ENCODE results near the gene NPY4R2. TPM values are rescaled to one million over a fixed set of nuclear protein-coding genes. Genes with fewer than 3 reads are reported as not detected.
"Not testable (repeated sequence)": the region's sequence is repeated elsewhere in the genome, so short reads cannot be mapped to it uniquely, and the experiment has no call there.

NPY4R2 gene
- total and polyA plus RNA-seq, 2 donors (not counting 3 experiments of a cell fraction or from before 2014, with no cell fraction given): not detected

- DNase-seq (ENCODE audit: low read depth, low spot score); H3K9ac ChIP-seq (replicated peaks; ENCODE audit: extremely low read depth, insufficient read depth, low read length); H3K4me2 ChIP-seq (ENCODE audit: insufficient read depth, low read length); H3K4me1 ChIP-seq (ENCODE audit: control insufficient read depth, extremely low read depth, insufficient read depth, low read length); H3K79me2 ChIP-seq (ENCODE audit: control insufficient read depth, insufficient read depth, low read length); H3K27me3 ChIP-seq (ENCODE audit: control insufficient read depth in 2 of 2, insufficient read depth in 2 of 2, low read length in 2 of 2); intact Hi-C loops (cut with micrococcal nuclease); BruUV-seq (replicated peaks); H3K9me3 ChIP-seq (replicated peaks; ENCODE audit: control insufficient read depth, insufficient read depth, low read length); H3K9me1 ChIP-seq (replicated peaks; ENCODE audit: control insufficient read depth, extremely low read depth, insufficient read depth, low read length); H4K20me1 ChIP-seq (replicated peaks; ENCODE audit: control insufficient read depth, extremely low read depth, insufficient read depth, low read length); FAIRE-seq; dilution Hi-C loops (cut with MboI; ENCODE audit: extremely low pct_ligation_motif_present, low sequenced_read_pairs); POLR2A ChIA-PET; CTCF ChIA-PET; H3K36me3 ChIP-seq (ENCODE audit: control insufficient read depth in 2 of 2, extremely low read depth in 1 of 2, insufficient read depth in 2 of 2, low read length in 2 of 2); H3K27ac ChIP-seq (ENCODE audit: insufficient read depth, low read depth, low read length); H2AFZ ChIP-seq (ENCODE audit: low read depth, low read length); H3K4me3 ChIP-seq (replicated peaks in 1 of 3; ENCODE audit: insufficient read depth in 1 of 3, low read depth in 1 of 3, low read length in 3 of 3): not testable (repeated sequence)
Measured at GRCh38 chr10:47943328-47943727, 24.9 kb downstream of the NPY4R2 start.

DNA sequence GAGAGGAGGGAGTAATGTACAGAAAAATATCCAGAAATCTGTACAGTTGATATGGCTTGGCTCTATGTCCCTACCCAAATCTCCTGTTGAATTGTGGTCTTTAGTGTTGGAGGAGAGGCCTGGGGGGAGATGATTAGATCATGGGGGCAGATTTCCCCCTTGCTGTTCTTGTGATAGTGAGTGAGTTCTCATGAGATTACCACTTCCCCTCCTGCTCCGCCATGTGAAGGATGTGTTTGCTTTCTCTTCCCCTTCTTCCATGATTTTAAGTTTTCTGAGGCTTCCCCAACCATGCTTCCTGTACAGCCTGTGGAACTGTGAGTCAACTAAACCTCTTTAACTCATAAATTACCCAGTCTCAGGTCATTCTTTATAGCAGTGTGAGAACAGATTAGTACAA lies 29.0 kb downstream of the NPY4R2 start:
- H3K27ac ChIP-seq (ENCODE audit: insufficient read depth, low read depth, low read length); H3K79me2 ChIP-seq (ENCODE audit: control insufficient read depth, insufficient read depth, low read length); H2AFZ ChIP-seq (ENCODE audit: low read depth, low read length); intact Hi-C loops (cut with micrococcal nuclease); FAIRE-seq; H3K9me1 ChIP-seq (replicated peaks; ENCODE audit: control insufficient read depth, extremely low read depth, insufficient read depth, low read length); DNase-seq (ENCODE audit: low read depth, low spot score); dilution Hi-C loops (cut with MboI; ENCODE audit: extremely low pct_ligation_motif_present, low sequenced_read_pairs); H4K20me1 ChIP-seq (replicated peaks; ENCODE audit: control insufficient read depth, extremely low read depth, insufficient read depth, low read length); BruUV-seq (replicated peaks); H3K4me1 ChIP-seq (ENCODE audit: control insufficient read depth, extremely low read depth, insufficient read depth, low read length); H3K36me3 ChIP-seq (ENCODE audit: control insufficient read depth in 2 of 2, extremely low read depth in 1 of 2, insufficient read depth in 2 of 2, low read length in 2 of 2); H3K4me2 ChIP-seq (ENCODE audit: insufficient read depth, low read length); H3K27me3 ChIP-seq (ENCODE audit: control insufficient read depth in 2 of 2, insufficient read depth in 2 of 2, low read length in 2 of 2); H3K4me3 ChIP-seq (replicated peaks in 1 of 3; ENCODE audit: insufficient read depth in 1 of 3, low read depth in 1 of 3, low read length in 3 of 3); CTCF ChIA-PET; H3K9me3 ChIP-seq (replicated peaks; ENCODE audit: control insufficient read depth, insufficient read depth, low read length); H3K9ac ChIP-seq (replicated peaks; ENCODE audit: extremely low read depth, insufficient read depth, low read length); POLR2A ChIA-PET: not testable (repeated sequence)

GRCh38 chr10:47957158-47957557 lies 38.7 kb downstream of the NPY4R2 start:
- DNase-seq (ENCODE audit: low read depth, low spot score); BruUV-seq (replicated peaks); intact Hi-C loops (cut with micrococcal nuclease); H3K27ac ChIP-seq (ENCODE audit: insufficient read depth, low read depth, low read length); H3K36me3 ChIP-seq (ENCODE audit: control insufficient read depth in 2 of 2, extremely low read depth in 1 of 2, insufficient read depth in 2 of 2, low read length in 2 of 2); H3K4me2 ChIP-seq (ENCODE audit: insufficient read depth, low read length); H3K27me3 ChIP-seq (ENCODE audit: control insufficient read depth in 2 of 2, insufficient read depth in 2 of 2, low read length in 2 of 2); H3K9ac ChIP-seq (replicated peaks; ENCODE audit: extremely low read depth, insufficient read depth, low read length); H3K9me1 ChIP-seq (replicated peaks; ENCODE audit: control insufficient read depth, extremely low read depth, insufficient read depth, low read length); dilution Hi-C loops (cut with MboI; ENCODE audit: extremely low pct_ligation_motif_present, low sequenced_read_pairs); H3K4me3 ChIP-seq (replicated peaks in 1 of 3; ENCODE audit: insufficient read depth in 1 of 3, low read depth in 1 of 3, low read length in 3 of 3); H3K9me3 ChIP-seq (replicated peaks; ENCODE audit: control insufficient read depth, insufficient read depth, low read length); H3K4me1 ChIP-seq (ENCODE audit: control insufficient read depth, extremely low read depth, insufficient read depth, low read length); CTCF ChIA-PET; H3K79me2 ChIP-seq (ENCODE audit: control insufficient read depth, insufficient read depth, low read length); H2AFZ ChIP-seq (ENCODE audit: low read depth, low read length); POLR2A ChIA-PET; H4K20me1 ChIP-seq (replicated peaks; ENCODE audit: control insufficient read depth, extremely low read depth, insufficient read depth, low read length); FAIRE-seq: not testable (repeated sequence)

GRCh38 chr10:47959677-47960076 lies 41.2 kb downstream of the NPY4R2 start:
- H3K9me1 ChIP-seq (replicated peaks; ENCODE audit: control insufficient read depth, extremely low read depth, insufficient read depth, low read length); H4K20me1 ChIP-seq (replicated peaks; ENCODE audit: control insufficient read depth, extremely low read depth, insufficient read depth, low read length); H3K4me3 ChIP-seq (replicated peaks in 1 of 3; ENCODE audit: insufficient read depth in 1 of 3, low read depth in 1 of 3, low read length in 3 of 3); FAIRE-seq; POLR2A ChIA-PET; H3K4me2 ChIP-seq (ENCODE audit: insufficient read depth, low read length); BruUV-seq (replicated peaks); dilution Hi-C loops (cut with MboI; ENCODE audit: extremely low pct_ligation_motif_present, low sequenced_read_pairs); H3K9ac ChIP-seq (replicated peaks; ENCODE audit: extremely low read depth, insufficient read depth, low read length); H3K4me1 ChIP-seq (ENCODE audit: control insufficient read depth, extremely low read depth, insufficient read depth, low read length); CTCF ChIA-PET; H3K27me3 ChIP-seq (ENCODE audit: control insufficient read depth in 2 of 2, insufficient read depth in 2 of 2, low read length in 2 of 2); H3K36me3 ChIP-seq (ENCODE audit: control insufficient read depth in 2 of 2, extremely low read depth in 1 of 2, insufficient read depth in 2 of 2, low read length in 2 of 2); H3K27ac ChIP-seq (ENCODE audit: insufficient read depth, low read depth, low read length); H2AFZ ChIP-seq (ENCODE audit: low read depth, low read length); H3K79me2 ChIP-seq (ENCODE audit: control insufficient read depth, insufficient read depth, low read length); H3K9me3 ChIP-seq (replicated peaks; ENCODE audit: control insufficient read depth, insufficient read depth, low read length); DNase-seq (ENCODE audit: low read depth, low spot score); intact Hi-C loops (cut with micrococcal nuclease): not testable (repeated sequence)

All from endothelial cell of umbilical vein (primary cell).